Loucy (cell line): ENCODE measurements around the gene CNTNAP2.

ENCODE experiments used
- H2AFZ ChIP-seq: fragments of 200-600 bp; sonication (generic); 2 replicates; pipeline ENCODE4 v1.6.0; 2016; ENCODE audit warnings: antibody characterized with exemption, mild to moderate bottlenecking, low read length, moderate library complexity
- H3F3A ChIP-seq: fragments of 200-600 bp; 2 replicates; pipeline ENCODE4 v1.6.0; 2016; ENCODE audit warnings: antibody characterized with exemption, low read depth, mild to moderate bottlenecking
- H3K27me3 ChIP-seq: fragments of 200-600 bp; sonication (generic); 2 replicates; pipeline ENCODE4 v1.6.1; 2014; ENCODE audit warnings: low read length, mild to moderate bottlenecking; ENCODE audit not compliant: insufficient read depth, poor library complexity, severe bottlenecking
- H3K36me3 ChIP-seq: fragments of 200-600 bp; sonication (generic); 2 replicates; pipeline ENCODE4 v1.6.1; 2016; ENCODE audit warnings: low read length; ENCODE audit not compliant: insufficient read depth
- H3K4me1 ChIP-seq: fragments of 200-600 bp; sonication (generic); 2 replicates; pipeline ENCODE4 v1.5.1; 2014; ENCODE audit warnings: low read length, mild to moderate bottlenecking; ENCODE audit not compliant: insufficient read depth, poor library complexity, severe bottlenecking
- H3K4me2 ChIP-seq: fragments of 200-600 bp; sonication (generic); 2 replicates; pipeline ENCODE4 v1.6.0; 2014; ENCODE audit warnings: antibody characterized with exemption, low read length, low read depth, mild to moderate bottlenecking; ENCODE audit not compliant: poor library complexity, severe bottlenecking
- H3K4me3 ChIP-seq: fragments of 200-600 bp; sonication (generic); 2 replicates; pipeline ENCODE4 v1.5.1; 2014; ENCODE audit warnings: low read length, mild to moderate bottlenecking, mixed read lengths; ENCODE audit not compliant: poor library complexity, severe bottlenecking
- H3K79me2 ChIP-seq: fragments of 200-600 bp; sonication (generic); 2 replicates; pipeline ENCODE4 v1.6.1; 2014; ENCODE audit warnings: low read length; ENCODE audit not compliant: insufficient read depth
- H3K9ac ChIP-seq: fragments of 200-600 bp; sonication (generic); 2 replicates; pipeline ENCODE4 v1.6.0; 2014; ENCODE audit warnings: mild to moderate bottlenecking, low read depth, low read length, moderate library complexity; ENCODE audit not compliant: poor library complexity, severe bottlenecking
- H3K9me2 ChIP-seq: fragments of 200-600 bp; sonication (generic); replicated peaks from 2 replicates; pipeline ENCODE4 v1.6.1; 2016; ENCODE audit warnings: low read depth, low read length, mixed read lengths
- H3K9me3 ChIP-seq: fragments of 200-600 bp; sonication (generic); 2 replicates; pipeline ENCODE4 v1.6.1; 2014; ENCODE audit warnings: mild to moderate bottlenecking, antibody characterized with exemption, low read length, low read depth; ENCODE audit not compliant: insufficient read depth
- H4K20me1 ChIP-seq: fragments of 200-600 bp; sonication (generic); 2 replicates; pipeline ENCODE4 v1.6.0; 2014; ENCODE audit warnings: antibody characterized with exemption, low read length, mild to moderate bottlenecking; ENCODE audit not compliant: insufficient read depth, poor library complexity, severe bottlenecking
- CTCF ChIP-seq: fragments of 200-600 bp; sonication (generic); conservative IDR thresholded peaks from 2 replicates; pipeline ENCODE4 v1.5.1; 2014; ENCODE audit warnings: mild to moderate bottlenecking, antibody characterized with exemption, low read length
- EZH2phosphoT487 ChIP-seq: fragments of 200-600 bp; IDR thresholded peaks from 2 replicates; pipeline ENCODE4 v1.6.1; 2018; ENCODE audit warnings: antibody characterized with exemption, mild to moderate bottlenecking, moderate library complexity, borderline replicate concordance

The CNTNAP2 gene

GRCh38 chr7:147296986-147297385, 1180.4 kb downstream of the CNTNAP2 start:
- no peak overlapping the region for H2AFZ ChIP-seq
- no peak for TF ChIP-seq CTCF
- TF ChIP-seq EZH2phosphoT487 = no peak
- no peaks in the 10 kb centered on the region for H3K9me3 ChIP-seq
- no peaks in the 10 kb centered on the region for H3K79me2 ChIP-seq
- H3F3A ChIP-seq = no peaks in the 10 kb centered on the region
- H3K4me3 ChIP-seq = no peak overlapping the region
- no peaks in the 10 kb centered on the region for H4K20me1 ChIP-seq
- no peak overlapping the region for H3K9ac ChIP-seq
- H3K4me1 ChIP-seq = no peaks in the 10 kb centered on the region
- no peak overlapping the region for H3K4me2 ChIP-seq
- no peaks in the 10 kb centered on the region for H3K27me3 ChIP-seq
- H3K9me2 ChIP-seq = no peaks in the 10 kb centered on the region
- H3K36me3 ChIP-seq = no peaks in the 10 kb centered on the region

GRCh38 chr7:147298611-147299043, 1182.0 kb downstream of the CNTNAP2 start:
- Histone ChIP-seq H3K9me2 (no peaks in the 10 kb centered on the region), H4K20me1 (no peaks in the 10 kb centered on the region), H3K27me3 (no peaks in the 10 kb centered on the region), H3F3A (no peaks in the 10 kb centered on the region), H3K4me2 (no peak overlapping the region), H3K4me1 (no peaks in the 10 kb centered on the region), H3K9ac (no peak overlapping the region), H3K9me3 (no peaks in the 10 kb centered on the region), H3K36me3 (no peaks in the 10 kb centered on the region), H3K79me2 (no peaks in the 10 kb centered on the region), H3K4me3 (no peak overlapping the region), H2AFZ (no peak overlapping the region)
- TF ChIP-seq EZH2phosphoT487 = no peak
- TF ChIP-seq CTCF = no peak

GRCh38 chr7:147300293-147300692, 1183.7 kb downstream of the CNTNAP2 start:
- no peak overlapping the region for H3K4me3 ChIP-seq
- H3K9ac ChIP-seq = no peak overlapping the region
- H3F3A ChIP-seq = no peaks in the 10 kb centered on the region
- H3K4me2 ChIP-seq = no peak overlapping the region
- no peak for TF ChIP-seq EZH2phosphoT487
- TF ChIP-seq CTCF = no peak
- no peaks in the 10 kb centered on the region for H4K20me1 ChIP-seq
- H3K9me3 ChIP-seq = no peaks in the 10 kb centered on the region
- H3K79me2 ChIP-seq = no peaks in the 10 kb centered on the region
- no peaks in the 10 kb centered on the region for H3K4me1 ChIP-seq
- no peaks in the 10 kb centered on the region for H3K27me3 ChIP-seq
- no peaks in the 10 kb centered on the region for H3K36me3 ChIP-seq
- H3K9me2 ChIP-seq = no peaks in the 10 kb centered on the region
- H2AFZ ChIP-seq = no peak overlapping the region
